ENCODE data around the gene L3MBTL4.

- TF ChIP-seq EZH2 (IDR thresholded peaks at IDR 0.05; ENCODE audit: borderline replicate concordance) = no peak
- TF ChIP-seq CTCF (IDR thresholded peaks at IDR 0.05; ENCODE audit: poor library complexity) = no peak
These were observed 244.1 kb downstream of the L3MBTL4 start for GRCh38 chr18:6170604-6171003.

Measured in hepatocyte (in vitro differentiated cells).